ENCODE data around the gene HLA-DPA1.
"Not testable (repeated sequence)": the region's sequence is repeated elsewhere in the genome, so short reads cannot be mapped to it uniquely, and the experiment has no call there.

Gene HLA-DPA1

GRCh38 chr6:33104887-33105286, 31.4 kb upstream of the HLA-DPA1 start:
- no peak overlapping the region; the same call in 1 of the 2 replicates for H3K27ac ChIP-seq
- no peak for TF ChIP-seq ZFX (IDR thresholded peaks at IDR 0.05)
- TF ChIP-seq, protein P1, sequence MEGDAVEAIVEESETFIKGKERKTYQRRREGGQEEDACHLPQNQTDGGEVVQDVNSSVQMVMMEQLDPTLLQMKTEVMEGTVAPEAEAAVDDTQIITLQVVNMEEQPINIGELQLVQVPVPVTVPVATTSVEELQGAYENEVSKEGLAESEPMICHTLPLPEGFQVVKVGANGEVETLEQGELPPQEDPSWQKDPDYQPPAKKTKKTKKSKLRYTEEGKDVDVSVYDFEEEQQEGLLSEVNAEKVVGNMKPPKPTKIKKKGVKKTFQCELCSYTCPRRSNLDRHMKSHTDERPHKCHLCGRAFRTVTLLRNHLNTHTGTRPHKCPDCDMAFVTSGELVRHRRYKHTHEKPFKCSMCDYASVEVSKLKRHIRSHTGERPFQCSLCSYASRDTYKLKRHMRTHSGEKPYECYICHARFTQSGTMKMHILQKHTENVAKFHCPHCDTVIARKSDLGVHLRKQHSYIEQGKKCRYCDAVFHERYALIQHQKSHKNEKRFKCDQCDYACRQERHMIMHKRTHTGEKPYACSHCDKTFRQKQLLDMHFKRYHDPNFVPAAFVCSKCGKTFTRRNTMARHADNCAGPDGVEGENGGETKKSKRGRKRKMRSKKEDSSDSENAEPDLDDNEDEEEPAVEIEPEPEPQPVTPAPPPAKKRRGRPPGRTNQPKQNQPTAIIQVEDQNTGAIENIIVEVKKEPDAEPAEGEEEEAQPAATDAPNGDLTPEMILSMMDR (conservative IDR thresholded peaks at IDR 0.05): no peak

DNA sequence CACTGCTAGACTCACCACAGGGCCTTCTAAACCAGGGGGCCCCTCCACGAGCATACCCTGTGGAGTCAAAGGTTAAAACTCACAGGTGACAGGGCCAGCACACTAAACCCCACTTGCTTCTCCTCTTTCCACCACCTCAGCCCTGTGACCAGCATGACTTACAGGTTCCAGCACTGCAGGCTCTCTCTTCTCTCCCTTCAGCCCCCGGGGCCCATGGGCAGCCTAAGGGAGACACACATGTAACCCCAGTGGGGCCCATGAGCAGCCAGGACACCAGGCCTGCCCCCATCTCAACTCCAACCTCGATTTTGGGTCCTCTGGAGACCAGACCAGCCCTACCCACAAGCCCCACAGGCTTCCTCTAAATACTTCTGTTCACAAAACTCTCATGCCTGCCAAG, 30.3 kb upstream of the HLA-DPA1 start:
- no peak for TF ChIP-seq ZFX (IDR thresholded peaks at IDR 0.05)
- TF ChIP-seq, protein P1 (conservative IDR thresholded peaks at IDR 0.05): no peak
- no peak overlapping the region for H3K27ac ChIP-seq

- H3K27ac ChIP-seq: not testable (repeated sequence)
Observed at GRCh38 chr6:33101121-33101737, 27.8 kb upstream of the HLA-DPA1 start.

DNA sequence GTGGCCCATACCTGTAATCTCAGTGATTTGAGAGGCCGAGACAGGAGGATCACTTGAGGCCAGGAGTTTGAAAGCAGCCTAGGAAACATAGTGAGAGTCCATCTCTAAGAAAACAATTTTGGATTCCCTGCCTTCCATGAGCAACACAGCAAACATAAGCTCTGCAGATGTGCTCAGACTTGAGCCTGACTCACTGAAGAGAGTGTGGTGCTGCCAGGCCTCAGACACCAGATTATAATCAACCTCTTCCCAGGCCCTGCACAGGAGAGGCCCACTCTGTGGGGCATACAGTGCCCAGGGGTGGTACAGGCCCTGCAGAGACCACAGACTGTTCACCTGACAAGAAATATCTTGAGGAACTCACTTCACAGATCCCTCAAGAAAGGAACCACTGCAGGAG, 22.2 kb upstream of the HLA-DPA1 start:
- H3K27ac ChIP-seq: no peak overlapping the region
- TF ChIP-seq, protein P1 (conservative IDR thresholded peaks at IDR 0.05): no peak
- no peak for TF ChIP-seq ZFX (IDR thresholded peaks at IDR 0.05)

- TF ChIP-seq, protein P1 (conservative IDR thresholded peaks at IDR 0.05): no peak
- no peak for TF ChIP-seq ZFX (IDR thresholded peaks at IDR 0.05)
- no peak overlapping the region for H3K27ac ChIP-seq
Observed at GRCh38 chr6:33093855-33094254, 20.4 kb upstream of the HLA-DPA1 start.

- TF ChIP-seq ZFX (IDR thresholded peaks at IDR 0.05): no peak
- TF ChIP-seq, protein P1 (conservative IDR thresholded peaks at IDR 0.05): no peak
- no peak overlapping the region for H3K27ac ChIP-seq
Observed at GRCh38 chr6:33092385-33092784, 18.9 kb upstream of the HLA-DPA1 start.

DNA sequence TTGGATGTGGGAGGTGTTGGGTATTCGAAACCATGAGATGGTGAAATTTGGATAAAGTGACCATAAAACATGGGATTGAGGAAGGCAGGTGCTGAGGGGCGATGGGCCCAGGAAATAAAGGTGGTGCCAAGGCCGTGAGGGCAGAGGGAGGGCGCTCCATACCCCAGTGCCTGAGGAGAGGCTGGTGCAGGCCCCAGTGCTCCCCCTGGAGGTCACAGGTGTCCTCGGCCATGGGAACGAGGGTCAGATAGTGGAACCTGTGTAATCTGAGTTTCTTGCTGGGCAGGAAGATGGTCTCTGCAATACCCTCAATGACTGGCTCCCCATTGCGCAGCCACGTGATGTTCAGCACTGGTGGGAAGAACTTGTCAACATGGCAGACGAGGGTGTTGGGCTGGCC, 18.5 kb upstream of the HLA-DPA1 start:
- TF ChIP-seq, protein P1 (conservative IDR thresholded peaks at IDR 0.05): peak; percentile 79
- no peak for TF ChIP-seq ZFX (IDR thresholded peaks at IDR 0.05)
- H3K27ac ChIP-seq: no peak overlapping the region

DNA sequence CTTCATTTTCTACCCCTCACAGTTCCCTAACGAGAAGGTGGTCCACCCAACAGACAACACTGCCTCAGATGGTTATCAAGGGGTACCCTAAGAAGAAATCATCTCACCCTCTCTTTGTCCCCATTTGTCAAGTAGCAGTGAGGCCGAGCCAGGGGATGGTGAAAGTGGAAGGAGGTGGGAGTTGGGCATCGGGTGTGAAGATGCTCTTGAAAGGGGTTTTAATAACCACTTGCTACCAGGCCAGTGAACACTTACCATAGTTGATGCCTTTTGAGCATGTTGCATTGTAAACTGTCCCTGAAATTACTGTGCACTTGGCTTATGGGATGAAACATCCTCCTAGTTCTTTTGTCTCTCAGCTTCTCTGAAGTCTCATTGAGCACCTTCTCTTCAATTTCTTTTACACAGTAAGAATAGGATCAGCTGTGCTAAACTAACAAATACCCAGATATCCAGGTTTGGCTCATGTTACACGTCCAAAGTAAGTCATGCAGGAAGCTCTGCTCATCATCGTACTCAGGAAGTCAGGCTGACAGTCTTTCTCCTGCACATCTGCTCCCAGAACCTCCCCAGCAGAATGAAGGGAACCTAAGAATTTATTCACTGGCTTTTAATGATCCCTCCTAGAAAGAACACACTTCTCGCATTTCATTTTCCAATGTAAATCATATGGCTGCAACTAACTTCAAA, 15.6 kb upstream of the HLA-DPA1 start:
- H3K27ac ChIP-seq: no peak overlapping the region
- TF ChIP-seq ZFX (IDR thresholded peaks at IDR 0.05): no peak
- TF ChIP-seq, protein P1 (conservative IDR thresholded peaks at IDR 0.05): no peak
